GM21390 (cell line): ENCODE measurements around the gene TEX36.
"Not testable (repeated sequence)": the region's sequence is repeated elsewhere in the genome, so short reads cannot be mapped to it uniquely, and the experiment has no call there.

Experiments used
- ATAC-seq: cut with Tn5 transposase; IDR thresholded peaks from one replicate; pipeline ENCODE4 v1.9.1; 2021; ENCODE audit not compliant: unreplicated experiment

Gene TEX36

GRCh38 chr10:125634606-125635005, 48.4 kb downstream of the TEX36 start:
- ATAC-seq = no peak

DNA sequence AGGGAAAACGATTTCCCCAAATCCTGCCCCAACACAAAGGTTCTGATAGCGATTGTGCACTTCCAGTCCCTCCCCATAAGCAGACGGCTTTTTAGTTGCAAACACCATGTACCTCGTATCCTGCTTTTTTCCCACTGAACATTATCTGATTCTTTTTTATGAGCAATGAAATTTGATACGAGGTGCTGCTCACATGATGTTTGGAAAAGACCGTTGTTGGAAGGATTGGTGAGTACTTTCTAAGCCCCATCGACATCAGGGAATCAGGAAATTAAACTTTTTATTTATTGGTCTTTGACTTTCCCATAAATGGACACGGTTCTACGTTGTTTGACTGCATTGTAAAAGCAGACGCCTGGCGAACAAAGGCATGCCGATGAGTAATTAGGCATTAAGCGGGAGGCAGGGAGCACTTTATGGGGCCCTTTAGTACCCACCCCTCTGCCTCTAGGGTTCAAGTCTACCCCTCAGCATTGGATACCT, 49.4 kb downstream of the TEX36 start:
- no peak for ATAC-seq

GRCh38 chr10:125631806-125632205, 51.2 kb downstream of the TEX36 start:
- no peak for ATAC-seq

- no peak for ATAC-seq
Observed at GRCh38 chr10:125629758-125630376, 53.1 kb downstream of the TEX36 start.

DNA sequence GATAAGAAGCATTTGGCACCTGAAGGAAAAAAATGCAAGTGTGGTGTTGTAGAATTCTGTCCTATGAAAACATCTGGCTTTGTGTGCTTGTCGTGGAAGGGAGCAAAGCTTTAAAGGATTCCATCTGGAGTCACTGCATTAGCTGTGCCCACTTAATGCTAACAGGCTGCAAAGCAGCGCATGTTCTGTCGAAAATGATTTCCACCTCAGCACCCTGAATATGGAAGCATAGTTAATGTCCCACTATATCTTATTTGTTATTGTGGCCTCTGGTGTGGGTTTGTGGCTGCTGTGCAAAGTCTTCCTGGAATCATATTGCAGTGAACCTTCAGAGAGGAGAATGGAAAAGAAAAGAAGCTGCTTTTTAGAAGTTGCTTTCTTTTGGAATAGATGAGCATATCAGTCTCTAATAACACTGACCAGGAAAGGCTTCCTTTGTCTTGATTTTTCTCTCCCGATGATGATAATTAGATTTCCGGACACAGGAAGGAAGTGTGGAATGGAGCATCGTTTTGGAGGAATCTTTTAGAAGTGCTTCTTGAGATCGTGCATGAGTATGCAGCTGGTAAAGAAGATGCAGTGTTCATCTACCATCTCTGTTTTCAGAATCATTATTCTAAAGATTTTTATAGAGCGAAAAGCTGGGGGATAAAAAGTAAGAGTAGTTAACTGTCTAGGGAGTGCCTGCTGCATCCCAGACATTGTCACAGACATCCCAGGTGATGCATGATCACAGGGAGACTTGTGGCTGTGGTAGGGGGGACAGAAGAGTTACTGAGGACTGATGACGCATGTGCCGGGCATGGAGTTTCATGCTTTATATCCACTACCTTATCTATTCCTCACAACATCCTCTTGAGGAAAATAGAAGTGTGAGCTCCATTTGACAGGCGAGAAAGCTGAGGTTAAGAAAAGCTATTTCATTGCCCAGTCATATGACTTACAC, 54.6 kb downstream of the TEX36 start:
- no peak for ATAC-seq

DNA sequence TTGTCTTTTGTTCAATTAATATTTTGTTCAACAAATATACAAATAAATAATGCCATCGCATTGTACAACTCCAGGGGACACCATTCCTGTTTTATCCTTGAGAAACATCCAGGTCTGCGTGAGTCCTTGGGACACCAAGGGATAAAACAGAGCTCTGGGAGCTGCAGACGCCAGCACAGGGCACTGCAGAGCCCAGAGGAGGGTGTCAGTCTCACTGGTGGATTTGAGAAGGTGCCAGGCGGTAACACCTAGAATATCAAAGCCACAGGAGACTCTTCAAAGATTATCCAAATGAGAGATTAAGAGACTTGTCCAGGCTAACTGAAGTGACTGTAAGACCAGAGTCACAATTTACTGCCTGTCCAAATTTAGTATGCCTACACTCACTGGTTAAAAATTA, 55.3 kb downstream of the TEX36 start:
- ATAC-seq = no peak

DNA sequence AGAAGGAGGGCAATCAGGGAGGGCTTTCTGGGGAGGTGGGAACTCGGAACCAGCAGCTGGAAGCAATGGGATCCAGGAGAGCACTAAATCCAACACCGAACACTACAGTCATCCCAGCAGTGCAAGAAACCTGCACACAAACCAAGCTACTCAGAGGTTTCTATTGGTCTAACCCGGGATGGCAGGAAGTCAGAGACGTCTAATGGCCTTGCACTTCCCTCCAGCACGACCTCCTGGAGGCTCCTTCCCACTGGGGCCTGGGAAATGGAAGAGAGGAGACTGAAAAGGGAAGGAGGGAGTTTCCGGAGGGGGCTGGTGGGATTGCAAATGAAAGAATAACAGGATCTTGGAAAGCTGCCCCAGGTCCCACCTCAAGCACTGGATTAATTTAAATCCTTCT, 56.3 kb downstream of the TEX36 start:
- ATAC-seq = no peak

- no peak for ATAC-seq
Observed at GRCh38 chr10:125625586-125625985, 57.4 kb downstream of the TEX36 start.

DNA sequence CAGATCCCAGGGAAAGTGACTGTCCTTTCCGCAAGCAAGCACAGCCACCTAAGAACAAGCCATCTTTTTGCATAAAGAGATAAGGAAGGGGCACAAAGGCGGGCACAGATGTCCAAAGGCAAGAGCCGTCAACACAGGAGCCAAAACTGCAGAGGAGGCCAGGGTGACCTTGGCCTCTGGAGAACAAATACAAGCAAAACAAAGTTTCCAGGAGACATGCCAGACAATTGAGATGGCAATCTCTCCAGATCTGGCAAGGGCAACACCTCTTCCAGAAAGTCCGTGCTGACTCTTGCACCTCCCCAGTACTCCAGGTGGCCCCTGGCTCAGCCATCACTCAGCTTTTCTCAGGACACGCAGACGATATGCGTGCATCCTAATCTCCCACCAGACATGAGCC, 58.2 kb downstream of the TEX36 start:
- ATAC-seq = no peak

DNA sequence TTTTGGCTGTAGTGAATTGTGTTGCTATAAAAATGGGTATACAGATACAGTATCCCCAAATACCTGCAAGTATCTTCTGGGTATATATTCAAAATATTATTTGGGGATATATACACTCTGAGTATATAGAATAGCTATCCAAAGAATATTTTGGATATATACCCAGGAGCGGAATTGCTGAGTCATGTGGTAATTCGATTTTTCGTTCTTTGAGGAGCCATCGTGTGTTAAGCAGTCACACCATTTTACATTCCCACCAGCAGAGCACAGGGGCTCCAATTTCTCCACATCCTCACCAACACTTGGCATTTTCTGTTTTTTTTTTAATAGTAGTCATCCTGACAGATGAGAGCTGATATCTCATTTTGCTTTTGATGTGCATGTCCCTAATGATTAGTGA, 61.9 kb downstream of the TEX36 start:
- ATAC-seq = no peak

- ATAC-seq = no peak
Observed at GRCh38 chr10:125620401-125620800, 62.6 kb downstream of the TEX36 start.

GRCh38 chr10:125613062-125613461, 69.9 kb downstream of the TEX36 start:
- ATAC-seq = not testable (repeated sequence)

DNA sequence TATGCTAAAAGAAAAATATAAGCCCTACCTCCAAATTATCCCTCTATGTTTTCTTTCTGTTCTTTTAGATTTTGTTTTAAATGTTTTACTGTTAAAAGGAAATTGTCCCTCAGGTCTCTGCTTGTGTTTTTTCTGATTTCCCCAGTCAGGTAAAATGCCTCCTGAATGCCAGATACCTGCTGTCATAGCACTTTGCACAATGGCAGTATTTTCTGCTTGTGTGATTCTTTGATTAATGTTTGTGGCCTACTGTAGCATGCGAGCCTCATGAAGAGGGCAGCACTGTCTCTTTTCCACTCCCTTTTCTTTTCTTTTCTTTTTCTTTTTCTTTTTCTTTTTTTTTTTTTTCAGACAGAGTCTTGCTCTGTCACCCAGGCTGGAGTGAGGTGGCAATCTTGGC, 71.2 kb downstream of the TEX36 start:
- ATAC-seq = no peak

DNA sequence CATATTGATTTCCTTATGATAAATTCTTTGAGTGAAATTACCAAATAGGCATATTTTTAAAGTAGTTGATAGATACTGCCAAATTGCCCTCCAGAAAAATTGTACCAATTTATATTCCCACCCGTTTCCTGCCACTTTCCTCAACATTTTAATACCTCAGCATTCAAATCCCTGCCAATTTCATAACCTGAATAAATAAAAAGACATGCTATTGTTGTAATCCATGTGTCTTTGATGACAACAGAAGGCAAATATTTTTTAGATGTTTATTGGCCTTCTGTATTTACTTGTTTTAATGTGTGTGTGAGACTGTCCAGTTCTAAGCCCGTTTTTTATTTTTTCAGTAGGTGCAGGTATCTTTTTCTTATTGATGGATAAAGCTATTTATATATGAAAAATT, 71.7 kb downstream of the TEX36 start:
- ATAC-seq = no peak

DNA sequence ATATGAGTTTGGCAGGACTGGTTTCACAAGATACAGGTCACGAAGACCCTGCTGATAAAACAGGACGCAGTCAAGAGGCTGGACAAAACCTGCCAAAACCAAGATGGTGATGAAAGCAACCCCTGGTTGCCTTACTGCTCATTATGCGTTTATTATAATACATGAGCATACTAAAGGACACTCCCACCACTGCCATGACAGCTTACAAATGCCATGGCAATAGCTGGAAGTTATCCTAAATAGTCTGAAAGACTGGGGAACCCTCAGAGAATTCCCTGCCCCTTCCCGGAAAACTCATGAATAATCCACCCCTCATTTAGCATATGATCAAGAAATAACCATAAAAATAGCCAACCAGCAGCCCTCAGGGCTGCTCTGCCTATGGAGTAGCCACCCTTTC, 73.1 kb downstream of the TEX36 start:
- ATAC-seq = no peak

DNA sequence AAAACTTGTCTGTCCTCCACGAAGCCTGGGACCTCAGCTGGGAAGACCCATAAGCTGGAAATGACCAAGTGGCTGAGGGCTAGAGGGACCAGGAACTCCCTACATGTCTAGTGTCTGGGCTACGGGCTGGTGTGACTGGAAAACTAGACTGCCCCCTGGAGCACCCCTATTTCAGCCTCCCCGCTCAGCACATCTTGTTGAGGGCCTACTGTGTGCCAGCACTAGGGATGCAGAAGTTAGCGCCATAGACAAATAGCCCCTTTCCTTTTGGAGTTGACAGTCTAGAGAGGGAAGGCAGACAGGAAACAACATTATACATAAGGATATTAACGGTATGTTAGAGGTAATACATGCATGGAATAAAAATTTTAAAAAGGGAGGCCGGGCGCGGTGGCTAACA, 74.5 kb downstream of the TEX36 start:
- no peak for ATAC-seq

- ATAC-seq = no peak
Observed at GRCh38 chr10:125607689-125608290, 75.2 kb downstream of the TEX36 start.

GRCh38 chr10:125606414-125607010, 76.5 kb downstream of the TEX36 start:
- ATAC-seq = no peak
